ENCODE results near the gene NUDT7.

Gene NUDT7

GRCh38 chr16:77784441-77785372, 62.4 kb downstream of the NUDT7 start:
- TF ChIP-seq CTCF (IDR thresholded peaks at IDR 0.05): no peak
- H3K27ac ChIP-seq: no peak overlapping the region

DNA sequence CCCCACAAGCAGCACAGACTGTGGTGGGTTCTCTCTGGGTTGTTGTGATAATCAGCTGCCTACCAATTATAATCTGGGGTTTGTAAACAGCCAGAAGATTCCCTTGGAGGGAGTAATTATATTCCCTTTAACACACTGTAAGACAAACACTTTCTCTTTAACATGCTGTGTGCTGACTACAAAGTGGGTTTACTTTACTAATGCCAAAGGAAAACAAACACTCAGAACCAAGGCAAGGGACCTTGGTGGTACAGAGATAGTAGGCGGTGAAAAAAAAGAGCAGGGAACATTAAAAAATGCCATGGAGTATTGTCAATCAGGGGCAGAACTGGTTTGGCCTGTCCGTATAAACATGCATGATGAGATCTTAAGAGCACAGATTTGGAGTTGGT, 63.1 kb downstream of the NUDT7 start:
- TF ChIP-seq CTCF (IDR thresholded peaks at IDR 0.05): no peak

More at GRCh38 chr16:77784441-77785372, 62.4 kb downstream of the NUDT7 start:
- no peak overlapping the region for H3K4me3 ChIP-seq (ENCODE audit: low read depth in 1 of 2, low read length in 1 of 2)
- no peaks in the 10 kb centered on the region for H3K9me3 ChIP-seq
- H3K4me1 ChIP-seq (ENCODE audit: control insufficient read depth in 1 of 2, insufficient read depth in 1 of 2, low read depth in 1 of 2, low read length in 1 of 2): no peaks in the 10 kb centered on the region
- H3K27me3 ChIP-seq: peaks cover 47% of the 10 kb centered on the region
- no peaks in the 10 kb centered on the region for H3K36me3 ChIP-seq

GRCh38 chr16:77786186-77786847, 64.0 kb downstream of the NUDT7 start:
- Histone ChIP-seq H3K9me3 (no peaks in the 10 kb centered on the region), H3K4me1 (ENCODE audit: control insufficient read depth in 1 of 2, insufficient read depth in 1 of 2, low read depth in 1 of 2, low read length in 1 of 2) (no peaks in the 10 kb centered on the region), H3K27ac (no peak overlapping the region), H3K27me3 (peaks cover 63% of the 10 kb centered on the region), H3K36me3 (no peaks in the 10 kb centered on the region), H3K4me3 (ENCODE audit: low read depth in 1 of 2, low read length in 1 of 2) (no peak overlapping the region)
- TF ChIP-seq CTCF (IDR thresholded peaks at IDR 0.05): no peak

More for the DNA sequence above, 63.1 kb downstream of the NUDT7 start:
- Histone ChIP-seq H3K4me1 (ENCODE audit: control insufficient read depth in 1 of 2, insufficient read depth in 1 of 2, low read depth in 1 of 2, low read length in 1 of 2) (no peaks in the 10 kb centered on the region), H3K27ac (no peak overlapping the region), H3K36me3 (no peaks in the 10 kb centered on the region), H3K9me3 (no peaks in the 10 kb centered on the region), H3K27me3 (peaks cover 54% of the 10 kb centered on the region), H3K4me3 (ENCODE audit: low read depth in 1 of 2, low read length in 1 of 2) (no peak overlapping the region)

GRCh38 chr16:77787452-77787851, 65.1 kb downstream of the NUDT7 start:
- Histone ChIP-seq H3K4me3 (ENCODE audit: low read depth in 1 of 2, low read length in 1 of 2) (no peak overlapping the region), H3K27me3 (peaks cover 75% of the 10 kb centered on the region), H3K4me1 (ENCODE audit: control insufficient read depth in 1 of 2, insufficient read depth in 1 of 2, low read depth in 1 of 2, low read length in 1 of 2) (no peaks in the 10 kb centered on the region), H3K9me3 (no peaks in the 10 kb centered on the region), H3K36me3 (no peaks in the 10 kb centered on the region), H3K27ac (no peak overlapping the region)
- no peak for TF ChIP-seq CTCF (IDR thresholded peaks at IDR 0.05)

GRCh38 chr16:77788181-77789084, 66.1 kb downstream of the NUDT7 start, which contains the start of gene VAT1L:
VAT1L (plus strand) TSS chr16:77788564; CDS start chr16:77788683, 119 bp downstream.
- Histone ChIP-seq H3K4me1 (ENCODE audit: control insufficient read depth in 1 of 2, insufficient read depth in 1 of 2, low read depth in 1 of 2, low read length in 1 of 2) (no peaks in the 10 kb centered on the region), H3K27ac (no peak within 1 kb of the TSS), H3K4me3 (ENCODE audit: low read depth in 1 of 2, low read length in 1 of 2) (no peak within 1 kb of the TSS), H3K36me3 (no peaks in the 10 kb centered on the region), H3K27me3 (peaks cover 79% of the 10 kb centered on the region), H3K9me3 (no peaks in the 10 kb centered on the region)
- no peak for TF ChIP-seq CTCF (IDR thresholded peaks at IDR 0.05)
